ENCODE data around the gene MYL5. TPM values are rescaled to one million over a fixed set of nuclear protein-coding genes. Genes with fewer than 3 reads are reported as not detected.

Gene MYL5
- total RNA-seq, 1 experiment from 2014 or later: 18.0 TPM

- Histone ChIP-seq H3K23ac (ENCODE audit: insufficient read length, low read depth, low read length) (no peak overlapping the region), H2BK12ac (ENCODE audit: insufficient read length, low read depth, low read length) (no peak overlapping the region), H3K27ac (ENCODE audit: insufficient read length, low read depth, low read length) (no peak overlapping the region), H3K4me2 (ENCODE audit: insufficient read depth, insufficient read length, low read length) (no peak overlapping the region), H3K9me3 (ENCODE audit: control insufficient read depth, low read depth, low read length) (no peaks in the 10 kb centered on the region), H2BK120ac (ENCODE audit: low read depth, low read length, poor library complexity, severe bottlenecking) (no peak overlapping the region), H3K4ac (ENCODE audit: low read depth, low read length) (no peak overlapping the region), H3K27me3 (ENCODE audit: insufficient read depth, low read length) (no peaks in the 10 kb centered on the region), H4K8ac (replicated peaks; ENCODE audit: insufficient read length, low read depth, low read length) (no peak overlapping the region), H2BK15ac (ENCODE audit: low read depth, low read length) (no peak overlapping the region), H3K4me1 (ENCODE audit: insufficient read depth, low read length) (no peaks in the 10 kb centered on the region; the same call in 1 of the 2 replicates), H2BK20ac (ENCODE audit: low read depth, low read length, poor library complexity, severe bottlenecking) (no peak overlapping the region), H3T11ph (ENCODE audit: low read length) (no peak overlapping the region), H3K56ac (ENCODE audit: insufficient read length, low read depth, low read length) (no peak overlapping the region), H2AK5ac (ENCODE audit: insufficient read length, low read length) (no peak overlapping the region), H3K18ac (ENCODE audit: insufficient read length, low read depth, low read length) (no peak overlapping the region), H2AFZ (ENCODE audit: low read length) (no peak overlapping the region), H4K91ac (ENCODE audit: insufficient read length, low read depth, low read length) (no peak overlapping the region), H4K20me1 (ENCODE audit: control insufficient read depth, insufficient read depth, insufficient read length) (no peaks in the 10 kb centered on the region), H4K5ac (ENCODE audit: insufficient read length, low read depth, low read length) (no peak overlapping the region), H2BK5ac (ENCODE audit: insufficient read length, low read length) (no peak overlapping the region), H3K14ac (ENCODE audit: insufficient read depth, low read length) (no peak overlapping the region), H3K9ac (ENCODE audit: extremely low read depth, insufficient read length, low read length) (no peak overlapping the region), H3K79me1 (ENCODE audit: insufficient read depth, low read depth, low read length, poor library complexity, severe bottlenecking) (no peaks in the 10 kb centered on the region), H3K23me2 (ENCODE audit: insufficient read length, low read depth, low read length, poor library complexity, severe bottlenecking) (no peaks in the 10 kb centered on the region), H3K79me2 (ENCODE audit: insufficient read depth, low read length) (no peaks in the 10 kb centered on the region)
- Mint-ChIP-seq H3K27ac (no peak overlapping the region; a peak in 1 of 7 replicates), H3K9me3 (peaks cover 3 to 7% of the 10 kb centered on the region in 2 experiments; a peak in 4 of 5 replicates), H3K27me3 (ENCODE audit: low read depth) (peaks cover 22% of the 10 kb centered on the region), H3K4me3 (no peak overlapping the region), H3K36me3 (ENCODE audit: insufficient read depth in 1 of 3, low read depth in 3 of 3) (peaks cover 0 to 7% (median 2%) of the 10 kb centered on the region in 3 experiments; a peak in 3 of 7 replicates), H3K4me1 (peaks cover 9 to 23% of the 10 kb centered on the region in 2 experiments)
- TF ChIP-seq, protein P1, sequence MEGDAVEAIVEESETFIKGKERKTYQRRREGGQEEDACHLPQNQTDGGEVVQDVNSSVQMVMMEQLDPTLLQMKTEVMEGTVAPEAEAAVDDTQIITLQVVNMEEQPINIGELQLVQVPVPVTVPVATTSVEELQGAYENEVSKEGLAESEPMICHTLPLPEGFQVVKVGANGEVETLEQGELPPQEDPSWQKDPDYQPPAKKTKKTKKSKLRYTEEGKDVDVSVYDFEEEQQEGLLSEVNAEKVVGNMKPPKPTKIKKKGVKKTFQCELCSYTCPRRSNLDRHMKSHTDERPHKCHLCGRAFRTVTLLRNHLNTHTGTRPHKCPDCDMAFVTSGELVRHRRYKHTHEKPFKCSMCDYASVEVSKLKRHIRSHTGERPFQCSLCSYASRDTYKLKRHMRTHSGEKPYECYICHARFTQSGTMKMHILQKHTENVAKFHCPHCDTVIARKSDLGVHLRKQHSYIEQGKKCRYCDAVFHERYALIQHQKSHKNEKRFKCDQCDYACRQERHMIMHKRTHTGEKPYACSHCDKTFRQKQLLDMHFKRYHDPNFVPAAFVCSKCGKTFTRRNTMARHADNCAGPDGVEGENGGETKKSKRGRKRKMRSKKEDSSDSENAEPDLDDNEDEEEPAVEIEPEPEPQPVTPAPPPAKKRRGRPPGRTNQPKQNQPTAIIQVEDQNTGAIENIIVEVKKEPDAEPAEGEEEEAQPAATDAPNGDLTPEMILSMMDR (conservative IDR thresholded peaks at IDR 0.05): no peak
- peak; percentile 27 for DNase-seq
- no CpG with 5 or more reads among the region's 20 CpGs for WGBS (ENCODE audit: extremely low coverage, insufficient read length, low lambda C conversion rate)
These were observed 47.9 kb upstream of the MYL5 start for GRCh38 chr4:626201-627091.

Measured in H9 (cell line).